Lower leg skin (tissue), 3 donors: ENCODE measurements around the gene PMS1.

ENCODE experiments used
- POLR2A ChIP-seq, 2 donors: fragments of 450-650 bp; IDR thresholded peaks; one replicate each; pipeline ENCODE4 v1.6.1; 2016 to 2017; ENCODE audit warnings: antibody characterized with exemption in 2 of 2, mild to moderate bottlenecking in 1 of 2, moderate library complexity in 1 of 2
- TF ChIP-seq, protein P1 (sequence below), 3 donors: fragments of 450-650 bp; IDR thresholded peaks; one replicate each; pipeline ENCODE4 v1.5.1; 2016; ENCODE audit warnings: antibody characterized with exemption in 3 of 3, mild to moderate bottlenecking in 3 of 3, moderate library complexity in 2 of 3

DNA sequence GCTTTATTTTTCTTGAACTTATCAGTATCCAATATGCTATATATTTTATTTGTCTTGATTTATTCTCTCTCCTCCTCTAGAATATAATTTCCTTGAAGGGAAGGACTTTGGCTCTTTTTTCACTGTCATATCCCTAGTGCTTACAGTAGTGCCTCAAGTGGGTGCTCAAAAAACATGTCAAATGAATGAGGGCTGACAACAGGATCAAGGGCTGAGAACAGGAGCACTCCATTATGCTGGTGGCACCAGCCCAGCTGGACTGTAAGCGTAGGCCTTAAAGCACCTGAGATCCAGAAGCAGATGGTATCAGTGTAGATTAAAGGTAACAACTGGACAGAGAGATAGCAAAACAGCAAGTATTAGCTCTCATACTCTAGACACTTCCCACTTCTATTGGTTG, 46.3 kb downstream of the PMS1 start:
- TF ChIP-seq, protein P1, sequence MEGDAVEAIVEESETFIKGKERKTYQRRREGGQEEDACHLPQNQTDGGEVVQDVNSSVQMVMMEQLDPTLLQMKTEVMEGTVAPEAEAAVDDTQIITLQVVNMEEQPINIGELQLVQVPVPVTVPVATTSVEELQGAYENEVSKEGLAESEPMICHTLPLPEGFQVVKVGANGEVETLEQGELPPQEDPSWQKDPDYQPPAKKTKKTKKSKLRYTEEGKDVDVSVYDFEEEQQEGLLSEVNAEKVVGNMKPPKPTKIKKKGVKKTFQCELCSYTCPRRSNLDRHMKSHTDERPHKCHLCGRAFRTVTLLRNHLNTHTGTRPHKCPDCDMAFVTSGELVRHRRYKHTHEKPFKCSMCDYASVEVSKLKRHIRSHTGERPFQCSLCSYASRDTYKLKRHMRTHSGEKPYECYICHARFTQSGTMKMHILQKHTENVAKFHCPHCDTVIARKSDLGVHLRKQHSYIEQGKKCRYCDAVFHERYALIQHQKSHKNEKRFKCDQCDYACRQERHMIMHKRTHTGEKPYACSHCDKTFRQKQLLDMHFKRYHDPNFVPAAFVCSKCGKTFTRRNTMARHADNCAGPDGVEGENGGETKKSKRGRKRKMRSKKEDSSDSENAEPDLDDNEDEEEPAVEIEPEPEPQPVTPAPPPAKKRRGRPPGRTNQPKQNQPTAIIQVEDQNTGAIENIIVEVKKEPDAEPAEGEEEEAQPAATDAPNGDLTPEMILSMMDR (IDR thresholded peaks at IDR 0.05): no peak
- no peak for TF ChIP-seq POLR2A (IDR thresholded peaks at IDR 0.05)
